ENCODE measurements around the gene RPP30.

Gene RPP30

GRCh38 chr10:90845726-90846125, 26.0 kb upstream of the RPP30 start:
- peaks cover 6% of the 10 kb centered on the region for H3K36me3 Mint-ChIP-seq (ENCODE audit: low read depth)
- no peak overlapping the region for H3K4me3 Mint-ChIP-seq
- H3K9me3 Mint-ChIP-seq = peaks cover 13% of the 10 kb centered on the region
- TF ChIP-seq, protein P1, sequence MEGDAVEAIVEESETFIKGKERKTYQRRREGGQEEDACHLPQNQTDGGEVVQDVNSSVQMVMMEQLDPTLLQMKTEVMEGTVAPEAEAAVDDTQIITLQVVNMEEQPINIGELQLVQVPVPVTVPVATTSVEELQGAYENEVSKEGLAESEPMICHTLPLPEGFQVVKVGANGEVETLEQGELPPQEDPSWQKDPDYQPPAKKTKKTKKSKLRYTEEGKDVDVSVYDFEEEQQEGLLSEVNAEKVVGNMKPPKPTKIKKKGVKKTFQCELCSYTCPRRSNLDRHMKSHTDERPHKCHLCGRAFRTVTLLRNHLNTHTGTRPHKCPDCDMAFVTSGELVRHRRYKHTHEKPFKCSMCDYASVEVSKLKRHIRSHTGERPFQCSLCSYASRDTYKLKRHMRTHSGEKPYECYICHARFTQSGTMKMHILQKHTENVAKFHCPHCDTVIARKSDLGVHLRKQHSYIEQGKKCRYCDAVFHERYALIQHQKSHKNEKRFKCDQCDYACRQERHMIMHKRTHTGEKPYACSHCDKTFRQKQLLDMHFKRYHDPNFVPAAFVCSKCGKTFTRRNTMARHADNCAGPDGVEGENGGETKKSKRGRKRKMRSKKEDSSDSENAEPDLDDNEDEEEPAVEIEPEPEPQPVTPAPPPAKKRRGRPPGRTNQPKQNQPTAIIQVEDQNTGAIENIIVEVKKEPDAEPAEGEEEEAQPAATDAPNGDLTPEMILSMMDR (IDR thresholded peaks at IDR 0.05; ENCODE audit: unreplicated experiment in 3 of 3) = no peak
- peaks cover 6% of the 10 kb centered on the region for H3K27me3 Mint-ChIP-seq (ENCODE audit: low read depth)
- H3K27ac Mint-ChIP-seq = no peak overlapping the region
- no peaks in the 10 kb centered on the region for H3K4me1 Mint-ChIP-seq

GRCh38 chr10:90846746-90847145, 25.0 kb upstream of the RPP30 start:
- no peak overlapping the region for H3K4me3 Mint-ChIP-seq
- TF ChIP-seq, protein P1 (IDR thresholded peaks at IDR 0.05; ENCODE audit: unreplicated experiment in 3 of 3) = no peak
- peaks cover 21% of the 10 kb centered on the region for H3K9me3 Mint-ChIP-seq
- H3K27ac Mint-ChIP-seq = no peak overlapping the region
- no peaks in the 10 kb centered on the region for H3K4me1 Mint-ChIP-seq
- H3K27me3 Mint-ChIP-seq (ENCODE audit: low read depth) = peaks cover 10% of the 10 kb centered on the region
- H3K36me3 Mint-ChIP-seq (ENCODE audit: low read depth) = peaks cover 8% of the 10 kb centered on the region

- H3K4me1 Mint-ChIP-seq = no peaks in the 10 kb centered on the region
- H3K27me3 Mint-ChIP-seq (ENCODE audit: low read depth) = peaks cover 10% of the 10 kb centered on the region
- H3K4me3 Mint-ChIP-seq = no peak overlapping the region
- peaks cover 28% of the 10 kb centered on the region for H3K9me3 Mint-ChIP-seq
- TF ChIP-seq, protein P1 (IDR thresholded peaks at IDR 0.05; ENCODE audit: unreplicated experiment in 3 of 3) = no peak
- H3K36me3 Mint-ChIP-seq (ENCODE audit: low read depth) = peaks cover 11% of the 10 kb centered on the region
- no peak overlapping the region for H3K27ac Mint-ChIP-seq
These were observed 24.3 kb upstream of the RPP30 start for GRCh38 chr10:90847436-90847835.

DNA sequence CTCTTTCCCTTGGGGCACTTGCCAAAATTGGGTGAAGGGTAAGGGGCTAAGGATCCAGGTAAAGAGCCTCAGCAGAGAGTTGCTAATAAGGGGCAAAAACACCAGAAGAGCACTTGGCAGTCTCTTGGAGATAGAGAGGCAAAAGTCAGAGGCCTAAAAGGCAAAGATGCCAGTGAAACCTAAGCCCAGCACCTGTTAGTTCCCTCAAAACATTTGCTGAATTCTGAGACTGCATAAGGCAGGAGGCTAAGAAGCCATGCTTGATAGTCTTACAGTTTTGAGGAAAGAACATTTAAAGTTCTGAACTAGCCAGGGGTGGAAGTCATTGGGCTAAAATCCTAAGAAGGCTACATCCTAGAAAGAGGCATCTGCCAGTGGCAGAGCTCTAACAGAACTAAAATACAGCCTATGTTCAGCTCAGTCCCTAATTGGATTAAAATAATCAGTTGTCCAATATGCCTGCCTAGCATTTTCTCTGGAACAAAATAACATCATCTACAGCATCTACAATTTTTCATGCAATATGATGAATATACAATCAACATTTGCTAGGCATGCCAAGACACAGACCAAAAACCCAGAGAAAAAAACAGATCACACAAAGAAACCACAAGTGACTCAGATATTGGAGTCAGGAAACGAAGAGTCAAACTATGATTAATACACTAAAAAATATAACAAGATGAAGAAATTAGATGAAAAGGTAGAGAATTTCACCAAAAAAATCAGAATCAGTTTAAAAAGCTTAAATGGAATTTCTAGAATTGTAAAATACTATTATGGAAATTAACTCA, 21.6 kb upstream of the RPP30 start:
- no peaks in the 10 kb centered on the region for H3K4me1 Mint-ChIP-seq
- TF ChIP-seq, protein P1 (IDR thresholded peaks at IDR 0.05; ENCODE audit: unreplicated experiment in 3 of 3) = no peak
- no peak overlapping the region for H3K27ac Mint-ChIP-seq
- H3K36me3 Mint-ChIP-seq (ENCODE audit: low read depth) = peaks cover 11% of the 10 kb centered on the region
- peaks cover 32% of the 10 kb centered on the region for H3K27me3 Mint-ChIP-seq (ENCODE audit: low read depth)
- peaks cover 28% of the 10 kb centered on the region for H3K9me3 Mint-ChIP-seq
- H3K4me3 Mint-ChIP-seq = no peak overlapping the region

- H3K4me3 Mint-ChIP-seq = no peak overlapping the region
- TF ChIP-seq, protein P1 (IDR thresholded peaks at IDR 0.05; ENCODE audit: unreplicated experiment in 3 of 3) = no peak
- peaks cover 25% of the 10 kb centered on the region for H3K9me3 Mint-ChIP-seq
- peaks cover 75% of the 10 kb centered on the region for H3K27me3 Mint-ChIP-seq (ENCODE audit: low read depth)
- H3K27ac Mint-ChIP-seq = no peak overlapping the region
- H3K36me3 Mint-ChIP-seq (ENCODE audit: low read depth) = peaks cover 11% of the 10 kb centered on the region
- peaks cover 5% of the 10 kb centered on the region for H3K4me1 Mint-ChIP-seq
These were observed 16.6 kb upstream of the RPP30 start for GRCh38 chr10:90855126-90855525.

- Mint-ChIP-seq H3K27ac (no peak overlapping the region), H3K27me3 (ENCODE audit: low read depth) (peaks cover 75% of the 10 kb centered on the region), H3K36me3 (ENCODE audit: low read depth) (peaks cover 4% of the 10 kb centered on the region), H3K4me1 (peaks cover 5% of the 10 kb centered on the region), H3K4me3 (peak overlapping the region; percentile 89 to 95 (median 92)), H3K9me3 (peaks cover 14% of the 10 kb centered on the region)
- TF ChIP-seq, protein P1 (IDR thresholded peaks at IDR 0.05; ENCODE audit: unreplicated experiment in 3 of 3) = no peak
These were observed 15.5 kb upstream of the RPP30 start for GRCh38 chr10:90856261-90856660.

All from nephron (organoid).